HUDEP-2 (cell line): ENCODE data around the gene AP1S1.
A peak's percentile ranks its signal among the peaks of the same experiment; 100 is the strongest.
"Not testable (repeated sequence)": the region's sequence is repeated elsewhere in the genome, so short reads cannot be mapped to it uniquely, and the experiment has no call there.

Experiments
- DNase-seq, 76 experiments: peaks; one replicate each; lab custom pipeline; 2025; ENCODE audit not compliant: unreplicated experiment in 76 of 76; lab: John Stamatoyannopoulos, UW

AP1S1 gene

GRCh38 chr7:101124376-101125056 is 29.8 kb upstream of the AP1S1 start:
- no peak for DNase-seq

- DNase-seq, result peak in 55 of 76 experiments; percentile 6 to 64 (median 47)
Measured at GRCh38 chr7:101125989-101126650, 28.2 kb upstream of the AP1S1 start.

- DNase-seq, result peak in 70 of 76 experiments; percentile 12 to 78 (median 58)
Measured at GRCh38 chr7:101126651-101127459, 27.4 kb upstream of the AP1S1 start, which contains the start of gene SERPINE1. TSS of gene SERPINE1 (plus strand) at chr7:101127104. CDS start at chr7:101128394, 1,290 bp downstream.

- DNase-seq, result no peak
Measured at GRCh38 chr7:101127460-101128039, 26.7 kb upstream of the AP1S1 start.

- DNase-seq, result no peak
Measured at GRCh38 chr7:101128040-101128834, 26.0 kb upstream of the AP1S1 start.

DNA sequence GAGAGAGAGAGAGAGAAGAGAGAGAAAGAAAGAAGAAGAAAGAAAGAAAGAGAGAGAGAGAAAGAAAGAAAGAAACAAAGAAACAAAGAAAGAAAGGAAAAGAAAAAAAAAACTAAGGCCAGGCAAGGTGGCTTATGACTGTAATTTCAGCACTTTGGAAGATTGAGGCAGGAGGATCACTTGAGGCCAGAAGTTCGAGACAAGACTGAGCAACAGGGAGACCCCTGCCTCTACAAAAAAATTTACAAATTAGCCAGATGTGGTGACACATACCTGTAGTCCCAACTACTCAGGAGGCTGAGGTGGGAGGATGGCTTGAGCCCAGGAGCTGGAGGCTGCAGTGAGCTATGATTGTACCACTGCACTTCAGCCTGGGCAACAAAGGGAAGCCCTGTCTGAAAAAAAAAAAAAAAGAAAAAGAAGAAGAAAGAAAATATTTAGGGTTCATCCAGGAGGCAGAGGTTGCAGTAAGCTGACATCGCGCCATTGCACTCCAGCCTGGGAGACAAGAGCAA is 24.6 kb upstream of the AP1S1 start:
- DNase-seq, result no peak

GRCh38 chr7:101132626-101133600 is 21.4 kb upstream of the AP1S1 start:
- not testable (repeated sequence) for DNase-seq

DNA sequence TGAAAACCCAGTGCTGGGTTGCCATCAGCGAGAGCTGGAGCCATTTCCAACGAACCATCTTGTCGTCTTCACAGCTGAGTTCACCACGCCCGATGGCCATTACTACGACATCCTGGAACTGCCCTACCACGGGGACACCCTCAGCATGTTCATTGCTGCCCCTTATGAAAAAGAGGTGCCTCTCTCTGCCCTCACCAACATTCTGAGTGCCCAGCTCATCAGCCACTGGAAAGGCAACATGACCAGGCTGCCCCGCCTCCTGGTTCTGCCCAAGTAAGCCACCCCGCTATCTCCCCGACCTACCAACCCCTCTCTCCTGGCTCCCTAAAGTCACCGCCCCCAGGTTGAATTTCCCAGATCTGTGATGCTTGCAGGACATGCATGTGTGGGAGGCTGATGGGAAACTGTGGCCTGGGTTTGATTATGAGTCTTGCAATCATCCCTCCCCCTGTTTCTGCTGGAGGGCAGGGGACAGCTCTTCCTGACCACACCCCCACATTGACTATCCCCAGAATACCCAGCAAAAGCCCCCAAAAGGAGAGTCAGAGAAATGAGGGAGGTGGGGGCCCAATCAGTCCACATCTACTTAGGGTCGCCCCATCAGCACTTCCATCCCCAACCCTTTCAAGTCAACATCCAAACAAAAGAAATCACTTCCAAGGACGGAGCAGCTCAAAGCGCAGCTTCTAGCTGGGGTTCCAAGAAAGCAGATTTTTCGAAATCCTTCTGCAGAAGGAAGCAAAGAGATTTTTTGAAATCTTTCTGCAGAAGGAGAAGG is 20.5 kb upstream of the AP1S1 start:
- no peak for DNase-seq

DNA sequence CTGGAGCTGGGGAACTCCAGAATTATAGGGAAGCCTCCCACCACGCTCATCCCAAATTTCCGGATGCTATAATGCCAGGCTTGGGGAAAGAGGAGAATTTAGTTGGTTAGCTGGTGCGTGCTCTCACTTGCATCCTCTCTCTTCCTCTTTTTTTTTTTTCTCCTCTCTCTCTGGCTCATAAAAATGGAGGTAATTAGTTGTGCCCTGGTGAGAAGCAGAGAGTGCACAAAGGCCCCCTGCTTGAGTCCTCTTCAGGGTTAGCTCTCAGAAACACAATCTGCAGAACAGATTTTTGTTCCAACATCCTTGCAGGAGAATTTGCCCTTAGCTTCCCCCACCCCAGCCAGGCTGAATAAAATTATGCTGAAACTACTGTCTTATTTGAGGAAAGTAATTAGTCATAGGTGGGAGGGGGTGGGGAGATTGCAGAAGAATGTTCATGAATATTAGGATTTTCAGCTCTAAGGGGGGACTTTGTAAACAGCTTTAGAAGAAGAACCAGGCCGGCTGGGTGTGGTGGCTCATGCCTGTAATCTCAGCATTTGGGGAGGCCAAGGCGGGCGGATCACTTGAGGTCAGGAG is 19.8 kb upstream of the AP1S1 start:
- DNase-seq, result no peak

GRCh38 chr7:101137651-101138212 is 16.5 kb upstream of the AP1S1 start:
- DNase-seq, result peak in 1 of 76 experiments; percentile 8

DNA sequence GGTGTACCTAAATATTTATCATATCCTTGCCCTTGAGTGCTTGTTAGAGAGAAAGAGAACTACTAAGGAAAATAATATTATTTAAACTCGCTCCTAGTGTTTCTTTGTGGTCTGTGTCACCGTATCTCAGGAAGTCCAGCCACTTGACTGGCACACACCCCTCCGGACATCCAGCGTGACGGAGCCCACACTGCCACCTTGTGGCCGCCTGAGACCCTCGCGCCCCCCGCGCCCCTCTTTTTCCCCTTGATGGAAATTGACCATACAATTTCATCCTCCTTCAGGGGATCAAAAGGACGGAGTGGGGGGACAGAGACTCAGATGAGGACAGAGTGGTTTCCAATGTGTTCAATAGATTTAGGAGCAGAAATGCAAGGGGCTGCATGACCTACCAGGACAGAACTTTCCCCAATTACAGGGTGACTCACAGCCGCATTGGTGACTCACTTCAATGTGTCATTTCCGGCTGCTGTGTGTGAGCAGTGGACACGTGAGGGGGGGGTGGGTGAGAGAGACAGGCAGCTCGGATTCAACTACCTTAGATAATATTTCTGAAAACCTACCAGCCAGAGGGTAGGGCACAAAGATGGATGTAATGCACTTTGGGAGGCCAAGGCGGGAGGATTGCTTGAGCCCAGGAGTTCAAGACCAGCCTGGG is 15.9 kb upstream of the AP1S1 start:
- DNase-seq, result peak in 74 of 76 experiments; percentile 6 to 93 (median 79)

DNA sequence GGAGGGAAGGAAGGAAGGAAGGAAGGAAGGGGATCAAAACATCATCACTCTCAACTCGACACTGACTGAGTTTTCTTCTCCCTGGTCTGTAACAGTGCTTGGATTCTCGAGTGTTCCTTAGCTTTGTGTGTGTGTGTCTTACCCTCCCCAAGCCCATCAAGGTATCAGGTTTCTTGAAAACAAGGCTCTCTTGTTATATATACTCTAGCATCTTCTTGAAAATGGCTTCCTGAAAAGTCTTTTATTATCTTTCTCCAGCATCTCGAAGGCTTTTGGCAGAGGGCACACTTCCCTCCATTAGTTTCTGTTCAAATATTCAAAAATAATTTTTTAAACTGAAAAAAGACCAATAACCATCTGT is 14.0 kb upstream of the AP1S1 start:
- DNase-seq, result no peak

DNA sequence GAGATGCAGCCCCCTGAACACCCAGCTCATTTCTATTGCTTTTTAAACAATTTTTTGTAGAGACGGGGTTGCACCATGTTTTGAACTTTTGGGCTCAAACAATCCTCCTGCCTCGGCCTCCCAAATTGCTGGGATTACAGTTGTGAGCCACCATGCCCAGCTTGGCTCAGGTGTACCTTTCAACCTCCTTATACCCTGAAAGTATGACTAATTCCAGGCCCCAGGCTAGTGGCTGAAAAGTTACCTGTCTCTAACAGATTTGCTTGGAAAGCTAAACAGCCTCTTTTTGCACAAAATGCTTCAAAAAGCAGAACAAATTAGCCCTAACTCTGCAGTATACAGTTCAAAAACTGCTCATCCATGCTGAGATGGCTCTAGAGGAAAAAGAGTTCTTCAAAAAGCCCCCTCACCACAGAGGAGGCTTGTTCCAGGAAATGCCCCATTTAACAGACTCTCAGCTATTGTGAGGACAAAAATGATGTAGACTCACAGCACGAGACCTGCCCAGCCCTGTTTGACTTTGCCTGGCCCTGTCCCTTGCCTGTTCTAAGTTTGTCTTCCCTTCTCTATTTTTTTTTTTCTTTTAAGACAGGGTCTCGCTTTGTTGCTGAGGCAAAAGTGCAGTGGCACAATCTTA is 13.4 kb upstream of the AP1S1 start:
- DNase-seq, result no peak

GRCh38 chr7:101151908-101152651 is 2.2 kb upstream of the AP1S1 start:
- DNase-seq, result no peak

DNA sequence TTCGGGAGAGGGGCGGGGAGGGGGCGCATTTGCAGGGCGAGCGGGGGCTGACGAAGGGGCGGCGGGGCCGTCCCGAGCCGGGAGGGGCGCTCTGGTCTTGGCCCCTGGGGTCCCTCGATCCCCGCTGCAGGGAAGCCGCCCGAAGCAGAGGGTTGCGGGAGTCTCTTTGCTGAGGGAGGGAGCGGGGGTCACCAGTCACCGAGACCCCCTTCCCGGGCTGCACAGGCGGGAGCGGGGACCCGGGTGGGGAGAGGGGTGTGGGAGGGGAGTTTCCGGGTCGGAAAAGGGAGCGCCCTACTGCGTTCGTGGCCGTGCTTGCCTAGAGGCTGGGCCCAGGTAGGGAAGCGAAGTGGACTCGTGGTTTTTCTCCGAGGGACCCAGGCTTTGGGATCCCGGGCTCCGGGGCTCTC is 422 bp downstream of the AP1S1 start:
- DNase-seq, result peak in 1 of 76 experiments; percentile 34

- no peak for DNase-seq
Measured at GRCh38 chr7:101155303-101155702, 1.0 kb downstream of the AP1S1 start.
